ENCODE data around the gene RBMX. TPM values are rescaled to one million over a fixed set of nuclear protein-coding genes. Genes with fewer than 3 reads are reported as not detected.
"Not testable (repeated sequence)": the region's sequence is repeated elsewhere in the genome, so short reads cannot be mapped to it uniquely, and the experiment has no call there.

RBMX gene
- 100 to 1,000 TPM; 173 to 334 (median 243) TPM for total RNA-seq
- polyA plus RNA-seq, result 100 to 1,000 TPM in 1 of 3 donors, 10 to 100 TPM in 2; 58.7 to 115 (median 88.9) TPM

GRCh38 chrX:136880452-136881013 is at the start of gene RBMX:
TSS of gene RBMX (minus strand) at chrX:136880725. CDS start at chrX:136879427, 1,298 bp downstream.
- H3K4me1 ChIP-seq, result peaks cover 0 to 13% (median 3%) of the 10 kb centered on the region in 4 donors
- intact Hi-C loops (cut with DNase I), result loop anchor here (1.0 to 5.0 kb wide), 2 partner anchors 30 to 47 kb away; no protein-coding TSS in a partner anchor
- peak within 1 kb of the TSS; percentile 93 to 95 (median 94) for H3K27ac ChIP-seq
- no peaks in the 10 kb centered on the region for H3K9me3 ChIP-seq
- H3K27me3 ChIP-seq, result no peaks in the 10 kb centered on the region
- peak; percentile 97 for DNase-seq
- H3K4me3 ChIP-seq, result peak within 1 kb of the TSS; percentile 66 to 78 (median 74)
- peaks cover 0 to 27% (median 13%) of the 10 kb centered on the region in 4 donors for H3K36me3 ChIP-seq
- peak; percentile 97 to 98 for TF ChIP-seq POLR2A (IDR thresholded peaks at IDR 0.05)
- TF ChIP-seq, protein P1, sequence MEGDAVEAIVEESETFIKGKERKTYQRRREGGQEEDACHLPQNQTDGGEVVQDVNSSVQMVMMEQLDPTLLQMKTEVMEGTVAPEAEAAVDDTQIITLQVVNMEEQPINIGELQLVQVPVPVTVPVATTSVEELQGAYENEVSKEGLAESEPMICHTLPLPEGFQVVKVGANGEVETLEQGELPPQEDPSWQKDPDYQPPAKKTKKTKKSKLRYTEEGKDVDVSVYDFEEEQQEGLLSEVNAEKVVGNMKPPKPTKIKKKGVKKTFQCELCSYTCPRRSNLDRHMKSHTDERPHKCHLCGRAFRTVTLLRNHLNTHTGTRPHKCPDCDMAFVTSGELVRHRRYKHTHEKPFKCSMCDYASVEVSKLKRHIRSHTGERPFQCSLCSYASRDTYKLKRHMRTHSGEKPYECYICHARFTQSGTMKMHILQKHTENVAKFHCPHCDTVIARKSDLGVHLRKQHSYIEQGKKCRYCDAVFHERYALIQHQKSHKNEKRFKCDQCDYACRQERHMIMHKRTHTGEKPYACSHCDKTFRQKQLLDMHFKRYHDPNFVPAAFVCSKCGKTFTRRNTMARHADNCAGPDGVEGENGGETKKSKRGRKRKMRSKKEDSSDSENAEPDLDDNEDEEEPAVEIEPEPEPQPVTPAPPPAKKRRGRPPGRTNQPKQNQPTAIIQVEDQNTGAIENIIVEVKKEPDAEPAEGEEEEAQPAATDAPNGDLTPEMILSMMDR (IDR thresholded peaks at IDR 0.05), result no peak
- no peak for TF ChIP-seq EP300 (IDR thresholded peaks at IDR 0.05)
- TF ChIP-seq POLR2AphosphoS5 (IDR thresholded peaks at IDR 0.05), result peak; percentile 97 to 100 (median 98)
- WGBS, 2 donors, result 0 to 1% methylated on average over 34 of the region's 34 CpGs

DNA sequence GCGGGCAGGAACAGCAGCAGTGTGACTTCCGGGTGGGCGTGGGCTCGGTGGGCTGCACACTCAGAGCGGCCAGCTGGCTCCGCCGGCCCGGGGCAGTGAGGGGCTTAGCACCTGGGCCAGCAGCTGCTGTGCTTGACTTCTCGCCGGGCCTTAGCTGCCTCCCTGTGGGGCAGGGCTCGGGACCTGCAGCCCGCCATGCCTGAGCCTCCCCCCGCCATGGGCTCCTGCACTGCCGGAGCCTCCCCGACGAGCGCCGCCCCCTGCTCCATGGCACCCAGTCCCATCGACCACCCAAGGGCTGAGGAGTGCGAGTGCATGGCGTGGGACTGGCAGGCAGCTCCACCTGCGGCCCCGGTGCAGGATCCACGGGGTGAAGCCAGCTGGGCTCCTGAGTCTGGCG is 40.9 kb upstream of the RBMX start:
- WGBS, 2 donors, result 97% methylated on average over 25 of the region's 25 CpGs
- H3K36me3 ChIP-seq; intact Hi-C loops (cut with DNase I); H3K4me1 ChIP-seq; H3K9me3 ChIP-seq; H3K27ac ChIP-seq; H3K4me3 ChIP-seq; DNase-seq; H3K27me3 ChIP-seq: not testable (repeated sequence)

GRCh38 chrX:136920001-136920400 is 39.5 kb upstream of the RBMX start:
- Histone ChIP-seq H3K9me3 (no peaks in the 10 kb centered on the region), H3K36me3 (no peaks in the 10 kb centered on the region), H3K27ac (no peak overlapping the region), H3K27me3 (no peaks in the 10 kb centered on the region), H3K4me3 (no peak overlapping the region), H3K4me1 (no peaks in the 10 kb centered on the region)
- TF ChIP-seq, protein P1 (IDR thresholded peaks at IDR 0.05), result no peak
- TF ChIP-seq EP300 (IDR thresholded peaks at IDR 0.05), result no peak
- TF ChIP-seq POLR2A (IDR thresholded peaks at IDR 0.05), result no peak
- TF ChIP-seq POLR2AphosphoS5 (IDR thresholded peaks at IDR 0.05), result no peak
- intact Hi-C loops (cut with DNase I), result no loop called here
- no peak for DNase-seq

DNA sequence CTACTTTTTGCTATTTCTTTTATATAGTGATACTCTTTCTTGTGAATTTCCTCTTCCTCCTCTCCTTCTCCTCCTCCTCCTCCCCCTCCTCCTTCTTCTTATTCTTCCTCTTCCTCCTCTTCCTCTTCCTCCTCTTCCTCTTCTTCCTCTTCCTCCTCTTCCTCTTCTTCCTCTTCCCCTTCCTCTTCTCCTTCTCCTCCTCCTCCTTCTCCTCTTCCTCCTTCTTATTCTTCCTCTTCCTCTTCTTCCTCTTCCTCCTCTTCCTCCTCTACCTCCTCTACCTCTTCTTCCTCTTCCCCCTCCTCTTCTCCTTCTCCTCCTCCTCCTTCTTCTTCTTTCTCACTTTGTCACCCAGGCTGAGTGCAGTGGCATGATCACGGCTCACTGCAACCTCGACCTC is 36.3 kb upstream of the RBMX start:
- TF ChIP-seq POLR2A (IDR thresholded peaks at IDR 0.05) (no peak), EP300 (IDR thresholded peaks at IDR 0.05) (no peak), POLR2AphosphoS5 (IDR thresholded peaks at IDR 0.05) (no peak)
- TF ChIP-seq, protein P1 (IDR thresholded peaks at IDR 0.05), result no peak
- Histone ChIP-seq H3K4me1 (no peaks in the 10 kb centered on the region), H3K36me3 (no peaks in the 10 kb centered on the region), H3K27me3 (no peaks in the 10 kb centered on the region), H3K4me3 (no peak overlapping the region), H3K27ac (no peak overlapping the region), H3K9me3 (no peaks in the 10 kb centered on the region)
- 97 to 99% methylated on average over 2 of the region's 2 CpGs for WGBS, 2 donors
- intact Hi-C loops (cut with DNase I), result no loop called here
- no peak for DNase-seq

DNA sequence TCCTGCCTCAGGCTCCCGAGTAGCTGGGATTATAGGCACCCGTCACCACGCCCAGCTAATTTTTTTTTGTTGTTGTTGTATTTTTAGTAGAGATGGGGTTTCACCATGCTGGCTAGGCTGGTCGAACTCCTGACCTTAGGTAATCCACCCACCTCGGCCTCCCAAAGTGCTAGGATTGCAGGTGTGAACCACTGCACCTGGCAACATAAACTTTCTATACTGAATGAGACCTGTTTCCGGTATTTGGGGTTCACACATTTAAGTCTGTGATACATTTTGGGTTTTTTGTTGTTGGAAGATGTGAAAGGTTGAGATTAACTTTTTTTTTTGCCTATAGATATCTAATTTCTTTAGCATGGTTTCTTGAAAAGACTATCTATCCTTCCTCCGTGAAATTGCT is 31.1 kb upstream of the RBMX start:
- intact Hi-C loops (cut with DNase I), result loop anchor here (5.0 kb wide), 1 partner anchor 649 kb away; no protein-coding TSS in a partner anchor
- not testable (repeated sequence) for H3K9me3 ChIP-seq, DNase-seq, H3K4me3 ChIP-seq, H3K27me3 ChIP-seq, H3K4me1 ChIP-seq, H3K36me3 ChIP-seq
- 49 to 72% methylated on average over 7 of the region's 7 CpGs for WGBS, 2 donors
- H3K27ac ChIP-seq, result peak overlapping the region in 2 of 4 donors; percentile 85 to 89

DNA sequence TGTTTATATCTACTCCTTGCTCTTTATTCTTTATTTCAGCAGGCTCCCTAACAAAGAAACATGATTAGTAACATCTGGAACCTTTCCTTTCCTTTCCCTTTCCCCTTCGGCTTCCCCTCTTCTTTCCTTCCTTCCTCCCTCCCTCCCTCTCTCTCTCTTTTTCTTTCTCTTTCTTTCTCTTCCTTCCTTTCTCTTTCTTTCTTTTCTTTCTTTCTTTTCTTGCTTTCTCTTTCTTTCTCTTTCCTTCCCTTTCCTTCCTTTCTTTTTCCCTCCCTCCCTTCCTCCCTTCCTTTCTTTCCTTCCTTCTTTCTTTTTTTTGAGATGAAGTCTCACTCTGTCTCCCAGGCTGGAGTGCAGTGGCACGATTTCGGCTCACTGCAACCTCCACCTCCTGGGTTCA is 30.7 kb upstream of the RBMX start:
- no peak overlapping the region for H3K4me3 ChIP-seq
- peaks cover 0 to 7% (median 2%) of the 10 kb centered on the region in 4 donors for H3K4me1 ChIP-seq
- H3K36me3 ChIP-seq, result no peaks in the 10 kb centered on the region
- TF ChIP-seq, protein P1 (IDR thresholded peaks at IDR 0.05), result no peak
- TF ChIP-seq POLR2A (IDR thresholded peaks at IDR 0.05) (no peak), EP300 (IDR thresholded peaks at IDR 0.05) (no peak), POLR2AphosphoS5 (IDR thresholded peaks at IDR 0.05) (no peak)
- no peaks in the 10 kb centered on the region for H3K9me3 ChIP-seq
- no peak for DNase-seq
- H3K27ac ChIP-seq, result peak overlapping the region; percentile 81 to 89 (median 87)
- WGBS, 2 donors, result 68 to 71% methylated on average over 3 of the region's 3 CpGs
- H3K27me3 ChIP-seq, result no peaks in the 10 kb centered on the region
- intact Hi-C loops (cut with DNase I), result loop anchor here (5.0 kb wide), 1 partner anchor 649 kb away; no protein-coding TSS in a partner anchor

All from sigmoid colon (tissue), 7 donors.